GM10266 (cell line): ENCODE data around the gene SOD3.

Experiments
- DNase-seq: peaks from one replicate; pipeline ENCODE4 v3.0.0; 2012; ENCODE audit errors: extremely low spot score
- TF ChIP-seq, protein P1 (sequence below): IDR thresholded peaks from 2 replicates; pipeline ENCODE4 v1.5.1; 2012; ENCODE audit warnings: mild to moderate bottlenecking, low read depth; ENCODE audit not compliant: control insufficient read depth, insufficient read depth; ENCODE audit errors: missing control alignments

Gene SOD3

DNA sequence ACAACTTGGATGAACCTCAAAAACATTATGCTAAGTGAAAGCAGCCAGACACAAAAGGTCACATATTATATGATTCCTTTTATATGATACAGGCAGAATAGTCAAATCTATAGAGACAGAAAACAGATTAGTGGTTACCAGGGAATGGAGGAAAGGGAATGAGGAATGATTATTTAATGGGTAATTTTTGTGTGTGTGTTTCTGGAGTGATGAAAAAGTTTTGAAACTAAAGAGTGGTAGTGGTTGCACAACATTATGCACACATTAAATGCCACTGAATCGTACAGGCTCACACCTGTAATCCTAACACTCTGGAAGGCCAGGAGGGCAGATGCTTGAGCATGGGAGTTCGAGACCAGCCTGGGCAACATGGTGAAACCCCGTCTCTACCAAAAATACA lies 19.6 kb upstream of the SOD3 start:
- TF ChIP-seq, protein P1, sequence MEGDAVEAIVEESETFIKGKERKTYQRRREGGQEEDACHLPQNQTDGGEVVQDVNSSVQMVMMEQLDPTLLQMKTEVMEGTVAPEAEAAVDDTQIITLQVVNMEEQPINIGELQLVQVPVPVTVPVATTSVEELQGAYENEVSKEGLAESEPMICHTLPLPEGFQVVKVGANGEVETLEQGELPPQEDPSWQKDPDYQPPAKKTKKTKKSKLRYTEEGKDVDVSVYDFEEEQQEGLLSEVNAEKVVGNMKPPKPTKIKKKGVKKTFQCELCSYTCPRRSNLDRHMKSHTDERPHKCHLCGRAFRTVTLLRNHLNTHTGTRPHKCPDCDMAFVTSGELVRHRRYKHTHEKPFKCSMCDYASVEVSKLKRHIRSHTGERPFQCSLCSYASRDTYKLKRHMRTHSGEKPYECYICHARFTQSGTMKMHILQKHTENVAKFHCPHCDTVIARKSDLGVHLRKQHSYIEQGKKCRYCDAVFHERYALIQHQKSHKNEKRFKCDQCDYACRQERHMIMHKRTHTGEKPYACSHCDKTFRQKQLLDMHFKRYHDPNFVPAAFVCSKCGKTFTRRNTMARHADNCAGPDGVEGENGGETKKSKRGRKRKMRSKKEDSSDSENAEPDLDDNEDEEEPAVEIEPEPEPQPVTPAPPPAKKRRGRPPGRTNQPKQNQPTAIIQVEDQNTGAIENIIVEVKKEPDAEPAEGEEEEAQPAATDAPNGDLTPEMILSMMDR: no peak
- no peak for DNase-seq

DNA sequence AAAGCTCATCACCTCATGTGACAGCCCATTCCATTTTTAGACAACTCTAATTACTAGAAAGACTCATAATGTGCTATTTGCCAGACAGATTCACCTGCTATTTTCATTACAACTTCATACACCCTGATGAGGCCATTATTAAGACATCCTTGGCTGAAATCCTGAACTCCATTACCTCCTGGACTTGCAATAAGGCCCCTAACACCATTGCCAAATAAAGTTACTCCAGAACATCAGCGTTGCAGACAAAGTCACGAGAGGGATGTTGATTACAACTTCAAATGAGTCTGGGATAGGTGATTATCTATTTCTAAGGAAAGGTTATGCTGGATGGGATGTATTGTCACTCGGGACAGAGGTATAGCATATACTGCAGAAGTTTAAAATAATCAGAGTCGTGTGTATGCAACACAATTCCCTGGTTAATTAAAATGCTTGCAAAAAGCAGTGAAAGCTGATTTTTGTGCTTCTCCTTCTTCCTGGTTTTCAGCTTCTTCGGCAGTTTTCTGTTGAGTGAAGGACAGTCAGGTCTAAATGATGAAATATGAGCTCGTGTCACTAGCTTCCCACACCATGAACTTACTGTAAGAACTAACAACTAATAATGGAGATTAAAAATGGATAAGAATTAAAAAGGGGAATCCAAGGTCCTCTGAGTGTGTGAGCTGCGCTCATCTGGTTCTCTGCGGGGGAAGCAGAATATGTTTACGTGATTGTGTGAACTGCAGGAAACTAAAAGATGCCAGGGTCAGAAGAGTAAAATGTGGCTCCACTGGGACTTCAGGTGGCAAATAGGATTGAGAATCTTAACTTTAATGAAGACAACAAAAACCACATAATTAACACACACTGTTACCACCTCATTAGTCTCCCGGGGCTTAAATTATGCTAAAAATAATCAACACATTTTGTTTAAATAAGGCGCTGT lies 17.6 kb upstream of the SOD3 start:
- DNase-seq: no peak
- TF ChIP-seq, protein P1: no peak

DNA sequence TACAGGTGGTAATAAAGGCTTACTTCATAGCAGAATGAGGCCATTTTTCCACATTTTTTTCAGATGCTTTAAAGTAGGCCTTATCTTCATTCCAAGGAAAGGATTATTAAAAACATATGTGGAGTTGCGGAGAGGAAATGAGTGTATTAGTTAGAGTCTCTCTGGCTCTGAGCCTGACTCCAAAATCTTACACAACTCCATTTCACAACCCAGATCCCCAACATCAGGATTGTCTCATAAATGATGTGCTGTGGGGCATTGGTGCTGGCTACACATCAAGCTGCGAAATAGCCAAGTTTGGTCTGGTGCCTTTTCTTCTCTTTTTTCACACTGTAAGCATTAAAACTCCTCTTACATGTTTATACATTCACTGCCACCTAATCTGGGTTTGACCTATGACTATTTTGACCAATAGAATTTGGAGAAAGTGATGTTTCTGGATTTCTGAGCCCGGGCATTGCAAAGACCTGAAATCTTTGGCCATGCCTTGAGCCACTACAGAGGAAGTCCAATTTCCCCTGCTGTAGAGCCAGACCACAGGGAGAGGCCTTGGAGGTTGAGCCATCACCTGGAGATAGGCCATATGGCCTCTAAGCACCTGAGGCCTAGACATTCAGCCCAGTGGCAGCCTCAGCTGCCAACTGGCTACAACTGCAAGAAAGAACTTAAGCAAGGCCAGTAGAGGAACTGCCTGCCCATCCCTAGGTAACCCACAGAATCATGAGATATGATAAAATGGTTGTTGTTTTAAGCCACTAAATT lies 16.7 kb upstream of the SOD3 start:
- no peak for DNase-seq
- TF ChIP-seq, protein P1: no peak

DNA sequence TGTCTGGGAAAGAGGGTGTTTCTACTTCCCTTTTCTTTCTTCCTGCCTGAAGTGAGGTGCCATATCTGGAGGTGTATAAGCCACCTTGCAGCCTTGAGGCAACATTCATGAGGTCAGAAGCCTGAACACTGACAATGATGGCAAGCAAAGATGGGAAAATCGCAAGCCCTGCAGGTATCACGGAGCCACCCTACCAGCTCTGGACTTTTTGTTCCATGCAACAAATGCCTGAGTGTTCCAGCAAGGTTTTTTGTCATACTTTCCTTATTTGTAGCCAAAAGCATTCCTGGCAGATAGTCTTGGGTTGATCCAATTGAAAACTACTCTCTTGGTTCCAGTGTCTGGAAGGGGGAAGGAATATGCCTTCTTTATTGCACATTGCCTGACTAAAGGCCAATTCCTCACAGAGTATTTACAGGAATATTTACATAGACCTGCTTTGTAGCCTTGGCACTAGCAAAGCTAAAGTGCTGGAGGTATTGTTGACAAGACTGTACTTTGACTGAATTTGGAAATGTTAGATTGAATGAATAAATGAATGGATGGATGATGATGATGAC lies 14.4 kb upstream of the SOD3 start:
- TF ChIP-seq, protein P1: no peak
- no peak for DNase-seq

DNA sequence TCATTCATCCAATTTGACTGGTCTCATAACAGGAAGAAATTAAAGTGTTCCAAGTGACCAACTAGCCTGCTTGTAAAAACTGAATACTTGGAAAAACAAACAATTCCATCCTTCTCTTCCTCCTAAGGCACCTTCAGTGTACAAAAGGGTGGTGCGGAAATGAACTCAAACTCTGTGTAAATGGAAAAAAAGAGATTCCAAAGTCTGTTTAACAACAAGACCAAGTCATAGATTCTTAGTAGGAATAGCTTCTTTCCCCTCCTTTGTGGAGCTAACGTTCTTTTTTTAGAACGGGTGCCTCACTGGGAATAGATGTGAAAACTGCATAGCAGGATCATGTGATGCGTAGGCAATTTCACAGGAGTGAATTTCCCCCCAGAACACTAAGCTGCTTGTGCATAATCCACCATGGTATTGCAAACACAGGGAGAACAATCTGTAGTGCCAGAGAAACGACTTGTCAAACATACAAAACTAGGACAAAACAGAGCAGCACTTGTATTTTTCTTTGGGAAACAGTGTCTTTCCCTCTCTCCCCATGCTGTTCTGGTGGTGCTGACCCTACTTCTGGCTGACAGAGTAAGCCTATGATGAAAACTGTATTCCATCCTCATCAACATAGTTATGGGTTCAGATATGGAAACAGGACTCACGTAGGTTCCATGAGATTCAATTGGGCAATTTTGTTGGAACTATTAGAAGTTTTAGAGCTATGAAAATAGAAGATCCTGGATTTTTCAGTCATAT lies 13.2 kb upstream of the SOD3 start:
- TF ChIP-seq, protein P1: no peak
- no peak for DNase-seq

DNA sequence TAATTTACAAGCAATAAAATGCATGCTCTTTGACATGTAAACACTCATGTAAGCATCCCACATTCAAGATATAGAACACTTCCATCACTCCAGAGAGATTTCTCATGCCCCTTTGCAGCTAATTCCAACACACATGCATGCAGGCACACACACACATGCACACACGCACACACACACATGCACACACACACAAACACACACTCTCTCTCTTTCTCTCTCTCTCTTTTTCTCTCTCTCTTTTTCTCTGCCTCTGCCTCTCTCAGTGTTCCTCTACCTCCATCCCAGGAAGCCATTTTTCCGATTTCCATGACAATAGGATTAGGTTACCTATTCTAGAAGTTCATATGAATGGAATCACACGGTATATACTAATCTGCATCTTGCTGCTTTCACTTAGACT lies 11.9 kb upstream of the SOD3 start:
- TF ChIP-seq, protein P1: no peak
- DNase-seq: no peak
